Measurements from ENCODE around the gene METTL23.

DNA sequence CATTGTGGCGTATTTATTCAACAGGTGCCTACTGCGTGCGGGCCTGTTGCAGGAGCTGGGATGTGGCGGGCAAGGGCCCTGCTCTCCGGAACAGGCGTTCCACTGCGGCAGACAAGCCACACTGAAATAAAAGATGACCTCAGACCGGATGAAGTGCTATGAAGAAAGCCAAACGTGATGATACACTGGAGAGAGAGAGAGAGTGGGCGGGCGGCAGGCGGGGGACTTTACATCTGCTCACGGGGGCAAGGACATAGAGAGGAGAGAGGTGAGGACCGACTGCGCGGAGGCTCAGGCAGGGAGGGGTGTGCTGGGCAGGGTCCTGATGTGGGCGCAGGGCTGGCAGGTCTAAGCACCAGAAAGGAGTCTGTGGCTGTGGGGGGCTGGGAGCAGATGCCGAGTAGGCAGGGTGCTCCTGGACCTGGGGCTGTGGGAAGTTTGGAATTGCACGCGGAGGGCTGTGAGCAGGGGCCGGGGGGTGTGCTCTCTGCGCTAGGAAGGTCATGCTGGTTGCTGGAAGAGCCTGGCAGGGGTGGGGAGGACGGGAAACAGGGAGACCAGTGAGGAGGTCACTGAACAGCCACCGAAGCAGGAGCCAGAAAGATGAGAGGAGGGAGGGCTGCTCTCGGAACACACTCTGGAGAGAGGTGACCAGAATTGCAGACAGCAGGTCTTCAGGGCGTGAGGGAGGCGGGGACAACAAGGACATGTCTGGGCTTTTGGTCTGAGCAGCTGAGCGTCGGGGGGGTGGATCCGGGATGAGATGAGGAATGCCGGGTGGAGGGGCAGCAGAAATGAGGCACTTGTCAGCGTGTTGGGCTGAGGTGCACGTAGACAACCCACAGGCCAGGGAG is 25.8 kb upstream of the METTL23 start:
- TF ChIP-seq, protein P1, sequence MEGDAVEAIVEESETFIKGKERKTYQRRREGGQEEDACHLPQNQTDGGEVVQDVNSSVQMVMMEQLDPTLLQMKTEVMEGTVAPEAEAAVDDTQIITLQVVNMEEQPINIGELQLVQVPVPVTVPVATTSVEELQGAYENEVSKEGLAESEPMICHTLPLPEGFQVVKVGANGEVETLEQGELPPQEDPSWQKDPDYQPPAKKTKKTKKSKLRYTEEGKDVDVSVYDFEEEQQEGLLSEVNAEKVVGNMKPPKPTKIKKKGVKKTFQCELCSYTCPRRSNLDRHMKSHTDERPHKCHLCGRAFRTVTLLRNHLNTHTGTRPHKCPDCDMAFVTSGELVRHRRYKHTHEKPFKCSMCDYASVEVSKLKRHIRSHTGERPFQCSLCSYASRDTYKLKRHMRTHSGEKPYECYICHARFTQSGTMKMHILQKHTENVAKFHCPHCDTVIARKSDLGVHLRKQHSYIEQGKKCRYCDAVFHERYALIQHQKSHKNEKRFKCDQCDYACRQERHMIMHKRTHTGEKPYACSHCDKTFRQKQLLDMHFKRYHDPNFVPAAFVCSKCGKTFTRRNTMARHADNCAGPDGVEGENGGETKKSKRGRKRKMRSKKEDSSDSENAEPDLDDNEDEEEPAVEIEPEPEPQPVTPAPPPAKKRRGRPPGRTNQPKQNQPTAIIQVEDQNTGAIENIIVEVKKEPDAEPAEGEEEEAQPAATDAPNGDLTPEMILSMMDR (IDR thresholded peaks at IDR 0.05), result no peak
- TF ChIP-seq POLR2A (IDR thresholded peaks at IDR 0.05; ENCODE audit: low read depth), result no peak
- peak; percentile 72 to 86 for TF ChIP-seq POLR2AphosphoS5 (IDR thresholded peaks at IDR 0.05)

All from esophagus muscularis mucosa (tissue), 3 donors.